SK-N-SH (cell line): ENCODE results near the gene PTK7. TPM values are rescaled to one million over a fixed set of nuclear protein-coding genes. Genes with fewer than 3 reads are reported as not detected.

Experiments
- CTCF ChIA-PET: fragments of 300-600, 350-600 bp; formaldehyde crosslinking; extraction: SDS; loops from one replicate; lab custom pipeline; 2021; lab: Yijun Ruan, JAX
- POLR2A ChIA-PET: fragments of 350-600 bp; sonication (Branson Sonifier 250); formaldehyde crosslinking; extraction: SDS; loops from one replicate; lab custom pipeline; 2020; ENCODE audit warnings: antibody characterized with exemption, inconsistent platforms; lab: Yijun Ruan, JAX
- DNase-seq: peaks from one replicate; pipeline ENCODE4 v3.0.0; 2012
- H2AFZ ChIP-seq: fragments of 200-600 bp; sonication (generic); 2 replicates; pipeline ENCODE4 v1.8.1; 2016; ENCODE audit warnings: antibody characterized with exemption, mild to moderate bottlenecking, low read depth
- H3F3A ChIP-seq: fragments of 200-600 bp; sonication (generic); replicated peaks from 2 replicates; pipeline ENCODE3; 2016; ENCODE audit warnings: antibody characterized with exemption, mild to moderate bottlenecking; ENCODE audit not compliant: insufficient read depth
- H3K27ac ChIP-seq, 2 experiments: fragments of 200-500 bp in 1 of 2; fragments of 200-600 bp in 1 of 2; sonication (Bioruptor generic) in 1 of 2; sonication (generic), shearing (Covaris generic) in 1 of 2; 2 replicates each; pipeline versions ENCODE4 v1.5.1 to v1.6.1; 2014 to 2016; ENCODE audit warnings: low read depth in 2 of 2, inconsistent platforms in 1 of 2, low read length in 1 of 2, mild to moderate bottlenecking in 1 of 2, mixed read lengths in 1 of 2
- H3K27me3 ChIP-seq: fragments of 200-600 bp; sonication (generic), shearing (Covaris generic); 2 replicates; pipeline ENCODE4 v1.6.1; 2016; ENCODE audit warnings: mixed run types; ENCODE audit not compliant: insufficient read depth
- H3K36me3 ChIP-seq, 2 experiments: fragments of 200-500 bp in 1 of 2; fragments of 200-600 bp in 1 of 2; sonication (Bioruptor generic) in 1 of 2; sonication (generic) in 1 of 2; replicated peaks in 1 of 2; 2 replicates each; pipeline versions ENCODE3 to v1.5.1; 2014 to 2016; ENCODE audit warnings: low read length in 1 of 2, mild to moderate bottlenecking in 1 of 2; ENCODE audit not compliant: insufficient read depth in 2 of 2, control insufficient read depth in 1 of 2
- H3K4me1 ChIP-seq, 2 experiments: fragments of 200-500 bp in 1 of 2; fragments of 200-600 bp in 1 of 2; sonication (Bioruptor generic) in 1 of 2; sonication (generic), shearing (Covaris generic) in 1 of 2; 2 replicates each; pipeline versions ENCODE4 v1.5.1 to v1.6.1; 2014 to 2016; ENCODE audit warnings: low read depth in 1 of 2, low read length in 1 of 2, mixed run types in 1 of 2; ENCODE audit not compliant: insufficient read depth in 2 of 2, control insufficient read depth in 1 of 2
- H3K4me2 ChIP-seq: fragments of 200-600 bp; sonication (generic), shearing (Covaris generic); 2 replicates; pipeline ENCODE4 v1.6.1; 2017; ENCODE audit warnings: mixed run types
- H3K4me3 ChIP-seq, 2 experiments: fragments of 200-500 bp in 1 of 2; fragments of 200-600 bp in 1 of 2; sonication (Bioruptor generic) in 1 of 2; sonication (generic), shearing (Covaris generic) in 1 of 2; 2 replicates each; pipeline versions ENCODE4 v1.5.1 to v1.8.1; 2014 to 2016; ENCODE audit warnings: low read depth in 2 of 2, inconsistent platforms in 1 of 2, low read length in 1 of 2, mild to moderate bottlenecking in 1 of 2, mixed read lengths in 1 of 2, moderate library complexity in 1 of 2
- H3K79me2 ChIP-seq: fragments of 200-600 bp; sonication (generic); 2 replicates; pipeline ENCODE4 v1.8.1; 2017; ENCODE audit warnings: mild to moderate bottlenecking; ENCODE audit not compliant: insufficient read depth
- H3K9ac ChIP-seq: fragments of 200-600 bp; sonication (generic); 2 replicates; pipeline ENCODE4 v1.6.1; 2017; ENCODE audit warnings: mixed run types
- H3K9me2 ChIP-seq: fragments of 200-600 bp; sonication (generic); 2 replicates; pipeline ENCODE4 v1.6.1; 2017; ENCODE audit warnings: mixed run types
- H3K9me3 ChIP-seq: fragments of 200-600 bp; sonication (generic); 2 replicates; pipeline ENCODE4 v1.6.1; 2017; ENCODE audit warnings: mixed run types, mild to moderate bottlenecking, moderate library complexity
- H4K20me1 ChIP-seq: fragments of 200-600 bp; sonication (generic); 2 replicates; pipeline ENCODE4 v1.6.1; 2017; ENCODE audit warnings: mild to moderate bottlenecking, mixed run types; ENCODE audit not compliant: insufficient read depth
- CTCF ChIP-seq: fragments of 200-600 bp; sonication (generic); IDR thresholded peaks from 2 replicates; pipeline ENCODE4 v1.6.1; 2017; ENCODE audit warnings: antibody characterized with exemption, mild to moderate bottlenecking, moderate library complexity
- ELF1 ChIP-seq: IDR thresholded peaks from 2 replicates; pipeline ENCODE4 v1.4.0; 2012
- FOXM1 ChIP-seq: IDR thresholded peaks from 2 replicates; pipeline ENCODE4 v1.4.0; 2012; ENCODE audit warnings: low read depth, mild to moderate bottlenecking
- JUND ChIP-seq: IDR thresholded peaks from 2 replicates; pipeline ENCODE4 v1.4.0; 2012
- MEF2A ChIP-seq: IDR thresholded peaks from 2 replicates; pipeline ENCODE4 v1.4.0; 2012; ENCODE audit warnings: low read depth, borderline replicate concordance
- NRF1 ChIP-seq: IDR thresholded peaks from 2 replicates; pipeline ENCODE4 v1.6.1; 2012; ENCODE audit warnings: low read depth, mild to moderate bottlenecking, low read length
- RFX5 ChIP-seq: IDR thresholded peaks from 2 replicates; pipeline ENCODE4 v1.6.1; 2012; ENCODE audit warnings: mild to moderate bottlenecking, improper control_type of control experiment, low read length
- RXRA ChIP-seq: IDR thresholded peaks from 2 replicates; pipeline ENCODE4 v1.4.0; 2012; ENCODE audit warnings: low read depth, mild to moderate bottlenecking, borderline replicate concordance
- SIN3A ChIP-seq: IDR thresholded peaks from 2 replicates; pipeline ENCODE4 v1.6.1; 2012; ENCODE audit warnings: low read depth, mild to moderate bottlenecking, low read length, moderate library complexity, borderline replicate concordance
- SMC3 ChIP-seq: IDR thresholded peaks from 2 replicates; pipeline ENCODE4 v1.6.1; 2012; ENCODE audit warnings: low read depth, low read length, improper control_type of control experiment
- TCF12 ChIP-seq: IDR thresholded peaks from 2 replicates; pipeline ENCODE4 v1.4.0; 2012
- TEAD4 ChIP-seq: IDR thresholded peaks from 2 replicates; pipeline ENCODE4 v1.4.0; 2012; ENCODE audit warnings: mild to moderate bottlenecking, borderline replicate concordance; ENCODE audit not compliant: insufficient read depth
- YY1 ChIP-seq: IDR thresholded peaks from 2 replicates; pipeline ENCODE4 v1.4.0; 2012; ENCODE audit warnings: low read depth, mild to moderate bottlenecking
- WGBS: methylation state at CpG from one replicate; pipeline ENCODE4 v1.1.6; 2017; ENCODE audit warnings: low lambda C conversion rate; 5-methylcytosine and 5-hydroxymethylcytosine counted together
- polyA plus RNA-seq, 3 experiments: library from polyadenylated mRNA; depleted of rRNA; stranded (reverse); fragments of >200 nt; gene quantifications; 2 replicates each; pipeline ENCODE4 v1.2.3, GENCODE V29; 2012
- TF ChIP-seq, protein P1 (sequence below): IDR thresholded peaks from 2 replicates; pipeline ENCODE4 v1.4.0; 2012; ENCODE audit warnings: low read depth, borderline replicate concordance
- TF ChIP-seq, protein P2 (sequence below): IDR thresholded peaks from 2 replicates; pipeline ENCODE4 v1.4.0; 2012; ENCODE audit warnings: low read depth, borderline replicate concordance
- TF ChIP-seq, protein P3 (sequence below): fragments of 150-350 bp; IDR thresholded peaks from 2 replicates; pipeline ENCODE4 v1.6.1; 2016; ENCODE audit warnings: mild to moderate bottlenecking, low read depth, low read length
- TF ChIP-seq, protein P4 (sequence below): IDR thresholded peaks from 2 replicates; pipeline ENCODE4 v1.6.1; 2012; ENCODE audit warnings: mild to moderate bottlenecking, low read depth, low read length, moderate library complexity

Gene PTK7
- polyA plus RNA-seq, 1 of the 3 experiments (the other 2 are of a cell fraction), result 105 TPM

- TF ChIP-seq JUND (no peak), YY1 (no peak)
- TF ChIP-seq, protein P1, sequence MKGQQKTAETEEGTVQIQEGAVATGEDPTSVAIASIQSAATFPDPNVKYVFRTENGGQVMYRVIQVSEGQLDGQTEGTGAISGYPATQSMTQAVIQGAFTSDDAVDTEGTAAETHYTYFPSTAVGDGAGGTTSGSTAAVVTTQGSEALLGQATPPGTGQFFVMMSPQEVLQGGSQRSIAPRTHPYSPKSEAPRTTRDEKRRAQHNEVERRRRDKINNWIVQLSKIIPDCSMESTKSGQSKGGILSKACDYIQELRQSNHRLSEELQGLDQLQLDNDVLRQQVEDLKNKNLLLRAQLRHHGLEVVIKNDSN, result peak; percentile 80
- TF ChIP-seq, protein P2, sequence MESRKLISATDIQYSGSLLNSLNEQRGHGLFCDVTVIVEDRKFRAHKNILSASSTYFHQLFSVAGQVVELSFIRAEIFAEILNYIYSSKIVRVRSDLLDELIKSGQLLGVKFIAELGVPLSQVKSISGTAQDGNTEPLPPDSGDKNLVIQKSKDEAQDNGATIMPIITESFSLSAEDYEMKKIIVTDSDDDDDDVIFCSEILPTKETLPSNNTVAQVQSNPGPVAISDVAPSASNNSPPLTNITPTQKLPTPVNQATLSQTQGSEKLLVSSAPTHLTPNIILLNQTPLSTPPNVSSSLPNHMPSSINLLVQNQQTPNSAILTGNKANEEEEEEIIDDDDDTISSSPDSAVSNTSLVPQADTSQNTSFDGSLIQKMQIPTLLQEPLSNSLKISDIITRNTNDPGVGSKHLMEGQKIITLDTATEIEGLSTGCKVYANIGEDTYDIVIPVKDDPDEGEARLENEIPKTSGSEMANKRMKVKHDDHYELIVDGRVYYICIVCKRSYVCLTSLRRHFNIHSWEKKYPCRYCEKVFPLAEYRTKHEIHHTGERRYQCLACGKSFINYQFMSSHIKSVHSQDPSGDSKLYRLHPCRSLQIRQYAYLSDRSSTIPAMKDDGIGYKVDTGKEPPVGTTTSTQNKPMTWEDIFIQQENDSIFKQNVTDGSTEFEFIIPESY, result 0 out of 2 replicates have a peak, but pooled peaks have one; percentile 47
These were observed 106.1 kb downstream of the PTK7 start, which contains the start of gene CUL9 (continued) for GRCh38 chr6:43181942-43182860.

DNA sequence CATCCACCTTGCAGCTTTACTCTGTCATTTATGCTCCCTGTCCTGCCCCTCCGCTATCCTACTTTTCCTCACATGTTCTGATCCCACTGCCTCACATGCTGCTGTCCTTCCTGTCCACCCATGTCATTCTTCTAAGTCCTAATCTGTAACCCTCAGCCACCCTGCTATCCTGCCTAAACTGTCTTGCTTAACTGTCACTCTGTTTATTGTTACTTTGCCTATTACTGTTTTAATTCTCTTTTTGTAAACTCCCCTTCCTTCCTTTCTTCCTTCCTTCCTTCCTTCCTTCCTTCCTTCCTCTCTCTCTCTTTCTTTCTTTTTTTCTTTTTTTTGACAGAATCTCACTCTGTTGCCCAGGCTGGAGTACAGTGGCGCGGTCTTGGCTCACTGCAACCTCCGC lies 107.3 kb downstream of the PTK7 start:
- Histone ChIP-seq H3K27me3 (no peaks in the 10 kb centered on the region), H3K27ac (no peak overlapping the region), H3K79me2 (peaks cover 28% of the 10 kb centered on the region; the same call in 1 of the 2 replicates), H3K9ac (no peak overlapping the region), H3K4me3 (0 out of 4 replicates have a peak overlapping the region, but pooled peaks of 1 of the 2 experiments have one; percentile 72), H4K20me1 (no peaks in the 10 kb centered on the region), H3K4me2 (peak overlapping the region; percentile 80), H3K9me2 (no peaks in the 10 kb centered on the region), H2AFZ (no peak overlapping the region), H3F3A (peaks cover 8% of the 10 kb centered on the region), H3K9me3 (no peaks in the 10 kb centered on the region), H3K36me3 (peaks cover 21 to 67% of the 10 kb centered on the region in 2 experiments), H3K4me1 (peaks cover 4 to 19% of the 10 kb centered on the region in 2 experiments; a peak in 2 of 4 replicates)
- WGBS, result 99% methylated on average over 4 of the region's 4 CpGs
- ChIA-PET CTCF (interaction anchor here (1.2 kb wide), 1 partner anchor 18 kb away, joined by 3 read pairs; no protein-coding TSS in a partner anchor), POLR2A (interaction anchor here (1.1 kb wide), 1 partner anchor 9 kb away, joined by 3 read pairs; no protein-coding TSS in a partner anchor)
- TF ChIP-seq CTCF (no peak), SMC3 (no peak), TCF12 (no peak), SIN3A (no peak), TEAD4 (no peak), RXRA (no peak), FOXM1 (no peak), NRF1 (no peak), MEF2A (no peak), RFX5 (no peak), ELF1 (no peak)
- TF ChIP-seq, protein P3, sequence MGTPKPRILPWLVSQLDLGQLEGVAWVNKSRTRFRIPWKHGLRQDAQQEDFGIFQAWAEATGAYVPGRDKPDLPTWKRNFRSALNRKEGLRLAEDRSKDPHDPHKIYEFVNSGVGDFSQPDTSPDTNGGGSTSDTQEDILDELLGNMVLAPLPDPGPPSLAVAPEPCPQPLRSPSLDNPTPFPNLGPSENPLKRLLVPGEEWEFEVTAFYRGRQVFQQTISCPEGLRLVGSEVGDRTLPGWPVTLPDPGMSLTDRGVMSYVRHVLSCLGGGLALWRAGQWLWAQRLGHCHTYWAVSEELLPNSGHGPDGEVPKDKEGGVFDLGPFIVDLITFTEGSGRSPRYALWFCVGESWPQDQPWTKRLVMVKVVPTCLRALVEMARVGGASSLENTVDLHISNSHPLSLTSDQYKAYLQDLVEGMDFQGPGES, result no peak
- TF ChIP-seq, protein P1, result no peak
- TF ChIP-seq, protein P4, sequence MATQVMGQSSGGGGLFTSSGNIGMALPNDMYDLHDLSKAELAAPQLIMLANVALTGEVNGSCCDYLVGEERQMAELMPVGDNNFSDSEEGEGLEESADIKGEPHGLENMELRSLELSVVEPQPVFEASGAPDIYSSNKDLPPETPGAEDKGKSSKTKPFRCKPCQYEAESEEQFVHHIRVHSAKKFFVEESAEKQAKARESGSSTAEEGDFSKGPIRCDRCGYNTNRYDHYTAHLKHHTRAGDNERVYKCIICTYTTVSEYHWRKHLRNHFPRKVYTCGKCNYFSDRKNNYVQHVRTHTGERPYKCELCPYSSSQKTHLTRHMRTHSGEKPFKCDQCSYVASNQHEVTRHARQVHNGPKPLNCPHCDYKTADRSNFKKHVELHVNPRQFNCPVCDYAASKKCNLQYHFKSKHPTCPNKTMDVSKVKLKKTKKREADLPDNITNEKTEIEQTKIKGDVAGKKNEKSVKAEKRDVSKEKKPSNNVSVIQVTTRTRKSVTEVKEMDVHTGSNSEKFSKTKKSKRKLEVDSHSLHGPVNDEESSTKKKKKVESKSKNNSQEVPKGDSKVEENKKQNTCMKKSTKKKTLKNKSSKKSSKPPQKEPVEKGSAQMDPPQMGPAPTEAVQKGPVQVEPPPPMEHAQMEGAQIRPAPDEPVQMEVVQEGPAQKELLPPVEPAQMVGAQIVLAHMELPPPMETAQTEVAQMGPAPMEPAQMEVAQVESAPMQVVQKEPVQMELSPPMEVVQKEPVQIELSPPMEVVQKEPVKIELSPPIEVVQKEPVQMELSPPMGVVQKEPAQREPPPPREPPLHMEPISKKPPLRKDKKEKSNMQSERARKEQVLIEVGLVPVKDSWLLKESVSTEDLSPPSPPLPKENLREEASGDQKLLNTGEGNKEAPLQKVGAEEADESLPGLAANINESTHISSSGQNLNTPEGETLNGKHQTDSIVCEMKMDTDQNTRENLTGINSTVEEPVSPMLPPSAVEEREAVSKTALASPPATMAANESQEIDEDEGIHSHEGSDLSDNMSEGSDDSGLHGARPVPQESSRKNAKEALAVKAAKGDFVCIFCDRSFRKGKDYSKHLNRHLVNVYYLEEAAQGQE, result no peak
- DNase-seq, result no peak
